GM19238 (cell line): ENCODE results near the gene PHF20.
"Not testable (repeated sequence)": the region's sequence is repeated elsewhere in the genome, so short reads cannot be mapped to it uniquely, and the experiment has no call there.

Source experiments
- DNase-seq: peaks from one replicate; pipeline ENCODE4 v3.0.0; 2011; ENCODE audit warnings: low spot score; ENCODE audit not compliant: insufficient read length

PHF20 gene

GRCh38 chr20:35776513-35777101 is 4.8 kb downstream of the PHF20 start:
- no peak for DNase-seq

DNA sequence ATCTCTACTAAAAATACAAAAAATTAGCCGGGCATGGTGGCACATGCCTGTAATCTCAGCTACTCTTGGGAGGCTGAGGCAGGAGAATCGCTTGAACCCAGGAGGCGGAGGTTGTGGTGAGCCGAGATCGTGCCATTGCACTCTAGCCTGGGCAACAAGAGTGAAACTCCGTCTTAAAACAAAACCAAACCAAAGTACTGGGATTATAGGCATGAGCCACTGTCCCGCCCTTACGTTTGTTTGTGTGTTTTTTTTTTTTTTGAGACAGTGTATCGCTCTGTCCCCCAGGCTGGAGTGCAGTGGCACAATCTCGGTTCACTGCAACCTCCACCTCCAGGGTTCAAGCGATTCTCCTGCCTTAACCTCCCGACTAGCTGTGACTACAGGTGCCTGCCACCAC is 12.0 kb downstream of the PHF20 start:
- DNase-seq: not testable (repeated sequence)

DNA sequence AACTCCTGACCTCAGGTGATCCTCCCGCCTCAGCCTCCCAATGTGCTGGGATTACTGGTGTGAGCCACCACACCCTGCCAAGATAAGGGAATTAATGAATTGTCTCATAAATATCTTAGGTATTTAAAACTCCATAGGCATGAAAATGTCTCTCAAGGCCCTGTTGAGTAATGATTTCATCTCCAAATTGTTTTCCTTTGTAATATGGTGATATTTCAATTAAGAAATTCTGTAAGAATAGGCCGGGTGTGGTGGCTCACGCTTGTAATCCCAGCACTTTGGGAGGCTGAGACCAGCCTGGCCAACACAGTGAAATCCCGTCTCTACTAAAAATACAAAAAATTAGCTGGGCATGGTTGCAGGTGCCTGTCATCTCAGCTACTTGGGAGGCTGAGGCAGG is 13.7 kb downstream of the PHF20 start:
- DNase-seq: not testable (repeated sequence)

GRCh38 chr20:35788796-35789195 is 17.0 kb downstream of the PHF20 start:
- no peak for DNase-seq

GRCh38 chr20:35791097-35791496 is 19.3 kb downstream of the PHF20 start:
- no peak for DNase-seq

GRCh38 chr20:35791821-35792220 is 20.0 kb downstream of the PHF20 start:
- no peak for DNase-seq

DNA sequence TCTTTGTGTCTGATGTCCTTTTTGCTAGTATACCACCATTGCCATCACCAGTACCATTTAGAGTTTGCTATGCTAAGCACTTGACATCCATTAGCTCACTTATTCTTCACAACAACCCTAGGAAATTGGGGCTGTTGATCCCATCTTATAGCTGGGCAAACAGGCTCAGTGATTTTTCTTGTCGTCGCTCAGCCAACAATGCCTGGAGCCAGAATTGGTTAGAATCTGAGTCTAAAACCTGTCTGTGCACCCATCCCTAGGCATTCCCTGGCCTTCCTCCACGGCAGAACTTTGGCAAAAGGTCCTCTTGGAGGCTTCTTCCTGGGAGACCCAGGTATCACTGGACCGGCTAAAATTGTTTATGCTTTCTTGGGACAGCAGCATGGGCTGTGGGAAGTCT is 20.9 kb downstream of the PHF20 start:
- DNase-seq: no peak

GRCh38 chr20:35796571-35796970 is 24.8 kb downstream of the PHF20 start:
- no peak for DNase-seq

DNA sequence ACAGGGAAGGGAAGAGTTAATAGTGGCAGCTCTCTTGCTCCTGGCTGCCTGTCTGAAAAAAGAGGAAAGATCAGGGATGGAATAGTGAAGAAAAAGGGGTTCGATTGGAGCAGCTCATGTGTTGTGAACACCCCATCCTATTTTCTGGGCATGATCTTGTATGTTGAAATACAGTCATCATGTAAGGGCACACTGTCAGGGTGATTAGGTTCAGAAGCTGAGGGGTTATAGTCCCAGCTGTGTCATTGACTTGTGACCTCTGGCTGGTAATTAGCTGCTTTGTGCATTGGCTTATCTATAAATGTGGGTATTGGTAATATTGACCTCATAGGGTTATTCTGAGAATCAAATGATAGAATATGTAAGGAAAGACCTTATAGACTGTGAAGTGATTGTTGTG is 30.1 kb downstream of the PHF20 start:
- no peak for DNase-seq

- DNase-seq: no peak
Measured at GRCh38 chr20:35806075-35806474, 34.3 kb downstream of the PHF20 start.

DNA sequence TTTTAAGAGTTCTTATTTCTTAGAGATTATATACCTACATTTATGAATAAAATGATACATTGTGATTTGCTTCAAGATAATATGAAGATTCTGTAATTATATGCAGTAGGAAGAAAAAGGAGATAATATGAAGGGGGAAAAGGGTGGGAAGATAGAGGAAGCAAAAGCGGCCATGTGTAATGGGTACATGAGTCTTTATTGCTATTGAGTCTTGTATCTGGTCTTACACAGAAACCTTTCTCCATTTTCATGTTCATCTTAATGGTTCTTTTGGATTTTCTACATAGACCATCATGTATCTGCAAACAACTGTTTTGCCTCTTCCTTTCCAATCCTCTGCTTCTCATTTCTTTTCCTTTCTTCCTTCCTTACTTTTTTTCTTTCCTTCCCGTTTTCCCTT is 36.1 kb downstream of the PHF20 start:
- DNase-seq: no peak

GRCh38 chr20:35820715-35821114 is 48.9 kb downstream of the PHF20 start:
- DNase-seq: no peak

DNA sequence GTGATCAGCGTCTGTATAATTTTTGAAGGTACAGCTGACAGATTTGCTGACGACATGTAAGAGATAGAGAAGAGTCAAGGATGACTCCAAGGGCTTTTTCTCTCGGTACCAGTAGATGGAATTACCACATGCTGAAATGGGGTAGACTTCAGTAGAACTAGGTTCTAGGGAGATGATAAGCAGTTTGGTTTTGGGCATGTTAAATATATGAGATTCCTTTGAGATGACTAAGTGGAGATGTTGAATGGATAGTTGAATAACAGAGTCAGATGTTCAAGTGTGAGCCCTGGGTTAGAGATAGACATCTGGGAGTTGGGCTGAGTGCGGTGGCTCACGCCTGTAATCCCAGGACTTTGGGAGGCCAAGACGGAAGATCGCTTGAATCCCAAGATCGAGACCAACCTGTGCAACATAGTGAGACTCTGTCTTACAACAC is 50.0 kb downstream of the PHF20 start:
- DNase-seq: no peak

GRCh38 chr20:35823147-35823546 is 51.3 kb downstream of the PHF20 start:
- DNase-seq: no peak

DNA sequence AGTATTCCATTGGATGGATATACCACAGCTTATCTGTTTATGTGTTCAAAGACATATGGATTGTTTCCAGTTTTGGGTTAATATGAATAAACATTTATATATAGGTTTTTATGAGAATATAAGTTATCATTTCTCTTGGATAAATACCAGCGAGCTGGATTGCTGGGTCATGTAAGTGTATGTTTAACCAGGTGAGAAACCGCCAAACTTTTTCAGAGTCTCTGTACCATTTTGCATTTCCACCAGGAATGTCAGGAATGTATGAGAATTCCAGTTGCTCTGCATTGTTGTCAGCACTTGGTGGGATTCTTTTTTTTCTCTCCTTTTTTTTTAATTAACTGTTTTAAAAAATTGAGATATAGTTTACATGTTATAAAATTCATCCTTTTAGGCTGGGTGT is 52.1 kb downstream of the PHF20 start:
- no peak for DNase-seq

DNA sequence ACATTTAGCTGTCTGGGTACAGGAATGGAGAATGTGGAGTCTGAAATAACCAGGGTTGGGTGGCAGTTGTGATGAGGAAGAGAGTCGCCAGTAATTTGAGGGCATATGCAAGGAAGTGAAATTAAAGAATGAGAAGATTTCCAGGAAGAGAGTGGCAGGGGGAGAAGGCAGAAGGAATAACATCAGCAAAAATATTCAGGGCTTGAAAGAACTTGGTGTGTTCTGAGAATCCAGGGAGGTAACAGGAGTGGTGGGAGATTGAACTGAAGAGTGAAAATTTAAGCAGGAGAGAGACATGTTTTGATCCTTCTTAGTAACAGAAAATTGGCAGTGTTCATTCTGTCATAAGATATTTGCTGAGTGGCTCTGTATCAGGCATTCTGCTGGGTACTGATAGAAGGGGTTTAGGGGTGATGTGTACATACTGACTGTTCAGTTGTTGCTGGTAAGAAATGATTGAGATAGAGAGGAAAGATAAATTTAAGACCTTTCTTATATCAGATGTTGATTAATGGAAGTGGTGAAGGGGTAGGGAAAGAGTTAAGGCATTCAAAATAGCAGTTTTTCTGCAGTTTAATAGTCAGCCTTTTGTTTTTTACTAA is 54.7 kb downstream of the PHF20 start:
- DNase-seq: no peak

DNA sequence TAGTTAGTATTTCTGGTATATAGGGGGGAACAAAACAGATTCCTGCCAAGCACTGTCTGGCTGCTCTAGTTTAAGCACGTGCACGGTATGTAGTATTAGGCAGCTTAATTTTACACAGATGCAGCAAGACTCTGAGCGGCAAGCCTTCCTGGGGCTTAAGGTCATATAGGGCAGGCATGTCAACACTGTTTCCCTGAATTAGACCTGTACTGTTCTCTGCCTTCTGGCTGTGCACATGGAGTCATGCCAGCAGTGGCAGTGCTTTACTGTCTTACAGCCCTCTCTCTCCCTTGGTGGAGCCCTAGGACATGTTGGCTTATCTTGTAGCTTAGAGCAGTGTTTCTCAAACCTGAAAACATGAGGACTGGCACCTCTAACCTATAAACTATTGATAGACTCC is 56.6 kb downstream of the PHF20 start:
- DNase-seq: no peak

- DNase-seq: no peak
Measured at GRCh38 chr20:35828916-35829315, 57.1 kb downstream of the PHF20 start.

DNA sequence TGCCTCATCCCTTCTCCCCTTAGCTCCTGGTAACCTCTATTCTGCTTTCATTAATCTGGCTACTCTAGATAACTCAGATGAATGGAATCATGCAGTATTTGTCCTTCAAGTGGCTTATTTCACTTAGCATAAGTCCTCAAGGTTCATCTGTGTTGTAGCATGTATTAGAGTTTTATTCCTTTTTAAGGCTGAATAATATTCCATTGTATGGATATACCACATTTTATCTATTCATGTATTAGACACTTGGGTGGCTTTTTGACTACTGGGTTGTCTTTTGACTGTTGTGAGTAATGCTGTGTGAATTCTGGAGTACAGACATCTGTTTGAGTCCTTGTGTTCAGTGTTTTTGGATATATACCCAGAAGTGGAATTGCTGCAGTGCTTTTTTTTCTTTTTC is 58.4 kb downstream of the PHF20 start:
- DNase-seq: no peak

- DNase-seq: no peak
Measured at GRCh38 chr20:35831029-35831428, 59.2 kb downstream of the PHF20 start.

DNA sequence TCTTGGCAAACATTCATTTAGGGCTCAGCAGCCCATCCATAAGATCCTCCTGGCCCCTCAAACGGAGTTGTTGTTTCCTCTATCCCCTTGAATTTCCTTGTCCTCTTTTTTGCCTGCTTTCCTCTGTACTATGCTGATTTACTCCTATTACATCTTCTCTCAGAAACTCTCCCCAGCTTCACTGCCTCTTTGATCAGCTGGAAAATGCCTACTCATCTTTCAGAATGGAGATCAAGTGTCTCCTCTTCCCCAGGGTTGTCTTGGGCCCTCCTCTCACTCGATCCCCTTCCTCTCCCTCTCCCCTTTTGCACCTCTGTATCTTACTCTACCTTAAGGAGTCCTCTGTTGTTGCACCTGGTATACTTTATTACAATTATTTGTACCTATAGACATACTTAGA is 60.2 kb downstream of the PHF20 start:
- DNase-seq: no peak

GRCh38 chr20:35833241-35833640 is 61.4 kb downstream of the PHF20 start:
- DNase-seq: no peak

- no peak for DNase-seq
Measured at GRCh38 chr20:35837577-35838195, 65.9 kb downstream of the PHF20 start.
